ENCODE results near the gene PRSS27. TPM values are rescaled to one million over a fixed set of nuclear protein-coding genes. Genes with fewer than 3 reads are reported as not detected.

The PRSS27 gene
- total and polyA plus RNA-seq, 2 of the 4 experiments (the other 2 are of a cell fraction): under 0.01 to 0.58 TPM

DNA sequence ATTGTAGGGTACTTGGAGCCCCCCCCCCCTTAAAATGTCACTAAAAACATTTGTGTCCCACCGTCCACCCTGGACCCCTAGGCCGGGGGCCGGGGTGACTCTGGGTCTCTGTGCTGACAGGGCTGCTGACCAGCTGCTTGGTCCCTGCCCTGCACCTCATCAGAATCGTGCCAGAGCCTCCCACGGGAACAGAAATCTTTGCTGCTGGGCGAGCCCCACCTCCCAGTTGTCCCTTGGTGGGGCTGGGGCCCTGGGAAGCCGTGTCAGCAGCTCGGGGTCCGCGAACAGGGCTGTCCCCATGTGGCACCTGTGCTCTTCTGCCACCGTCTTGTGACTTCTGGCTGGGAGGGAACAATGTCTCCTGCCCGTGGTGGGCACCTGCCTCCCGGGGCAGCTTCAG, 19.2 kb downstream of the PRSS27 start:
- no peak overlapping the region for H3K4me3 ChIP-seq (ENCODE audit: insufficient read depth, low read depth, low read length)
- CTCF ChIA-PET: no interaction called here
- no peak overlapping the region for H3K23ac ChIP-seq (ENCODE audit: low read depth, low read length)
- no peaks in the 10 kb centered on the region; the same call in 1 of the 2 replicates for H4K20me1 ChIP-seq (ENCODE audit: insufficient read depth, low read length)
- no peak overlapping the region for H3K18ac ChIP-seq (ENCODE audit: low read depth, low read length)
- in situ Hi-C loops (cut with MboI; ENCODE audit: low sequenced_read_pairs): no loop called here
- H3K27ac ChIP-seq (ENCODE audit: insufficient read depth, low read length): no peak overlapping the region
- H3K27me3 ChIP-seq (ENCODE audit: control insufficient read depth, insufficient read depth, low read length): no peaks in the 10 kb centered on the region
- H3K4me1 ChIP-seq (ENCODE audit: control insufficient read depth, insufficient read depth, low read length): no peaks in the 10 kb centered on the region
- no peak overlapping the region for H2AFZ ChIP-seq (replicated peaks; ENCODE audit: low read length, poor library complexity)
- no peaks in the 10 kb centered on the region for H3K9me1 ChIP-seq (ENCODE audit: insufficient read depth, low read length)
- no peak overlapping the region for H3K4ac ChIP-seq (ENCODE audit: low read depth, low read length)
- H3K9ac ChIP-seq (ENCODE audit: low read depth, low read length): no peak overlapping the region
- no peak overlapping the region for H2BK5ac ChIP-seq (ENCODE audit: low read depth, low read length, poor library complexity, severe bottlenecking)
- TF ChIP-seq, protein P1, sequence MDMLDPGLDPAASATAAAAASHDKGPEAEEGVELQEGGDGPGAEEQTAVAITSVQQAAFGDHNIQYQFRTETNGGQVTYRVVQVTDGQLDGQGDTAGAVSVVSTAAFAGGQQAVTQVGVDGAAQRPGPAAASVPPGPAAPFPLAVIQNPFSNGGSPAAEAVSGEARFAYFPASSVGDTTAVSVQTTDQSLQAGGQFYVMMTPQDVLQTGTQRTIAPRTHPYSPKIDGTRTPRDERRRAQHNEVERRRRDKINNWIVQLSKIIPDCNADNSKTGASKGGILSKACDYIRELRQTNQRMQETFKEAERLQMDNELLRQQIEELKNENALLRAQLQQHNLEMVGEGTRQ (IDR thresholded peaks at IDR 0.05; ENCODE audit: low read depth, low read length): no peak
- no peak for TF ChIP-seq CEBPB (IDR thresholded peaks at IDR 0.05; ENCODE audit: low read depth, low read length)
- TF ChIP-seq MAZ (IDR thresholded peaks at IDR 0.05; ENCODE audit: borderline replicate concordance, low read depth, low read length): no peak
- TF ChIP-seq FOS (IDR thresholded peaks at IDR 0.05; ENCODE audit: low read depth, low read length): no peak
- no peak for TF ChIP-seq MAFK (IDR thresholded peaks at IDR 0.05; ENCODE audit: low read depth, low read length)
- no peak for TF ChIP-seq RAD21 (IDR thresholded peaks at IDR 0.05; ENCODE audit: low read length)
- TF ChIP-seq RFX5 (IDR thresholded peaks at IDR 0.05; ENCODE audit: low read depth, low read length): no peak
- no peak for TF ChIP-seq SMC3 (IDR thresholded peaks at IDR 0.05; ENCODE audit: low read depth, low read length)
- TF ChIP-seq, protein P2, sequence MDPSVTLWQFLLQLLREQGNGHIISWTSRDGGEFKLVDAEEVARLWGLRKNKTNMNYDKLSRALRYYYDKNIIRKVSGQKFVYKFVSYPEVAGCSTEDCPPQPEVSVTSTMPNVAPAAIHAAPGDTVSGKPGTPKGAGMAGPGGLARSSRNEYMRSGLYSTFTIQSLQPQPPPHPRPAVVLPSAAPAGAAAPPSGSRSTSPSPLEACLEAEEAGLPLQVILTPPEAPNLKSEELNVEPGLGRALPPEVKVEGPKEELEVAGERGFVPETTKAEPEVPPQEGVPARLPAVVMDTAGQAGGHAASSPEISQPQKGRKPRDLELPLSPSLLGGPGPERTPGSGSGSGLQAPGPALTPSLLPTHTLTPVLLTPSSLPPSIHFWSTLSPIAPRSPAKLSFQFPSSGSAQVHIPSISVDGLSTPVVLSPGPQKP (IDR thresholded peaks at IDR 0.05; ENCODE audit: borderline replicate concordance, low read depth, low read length): no peak
- no peak for TF ChIP-seq MXI1 (IDR thresholded peaks at IDR 0.05; ENCODE audit: borderline replicate concordance, low read depth, low read length)
- no peak for TF ChIP-seq RCOR1 (IDR thresholded peaks at IDR 0.05; ENCODE audit: insufficient replicate concordance, low read length)
- TF ChIP-seq, protein P3, sequence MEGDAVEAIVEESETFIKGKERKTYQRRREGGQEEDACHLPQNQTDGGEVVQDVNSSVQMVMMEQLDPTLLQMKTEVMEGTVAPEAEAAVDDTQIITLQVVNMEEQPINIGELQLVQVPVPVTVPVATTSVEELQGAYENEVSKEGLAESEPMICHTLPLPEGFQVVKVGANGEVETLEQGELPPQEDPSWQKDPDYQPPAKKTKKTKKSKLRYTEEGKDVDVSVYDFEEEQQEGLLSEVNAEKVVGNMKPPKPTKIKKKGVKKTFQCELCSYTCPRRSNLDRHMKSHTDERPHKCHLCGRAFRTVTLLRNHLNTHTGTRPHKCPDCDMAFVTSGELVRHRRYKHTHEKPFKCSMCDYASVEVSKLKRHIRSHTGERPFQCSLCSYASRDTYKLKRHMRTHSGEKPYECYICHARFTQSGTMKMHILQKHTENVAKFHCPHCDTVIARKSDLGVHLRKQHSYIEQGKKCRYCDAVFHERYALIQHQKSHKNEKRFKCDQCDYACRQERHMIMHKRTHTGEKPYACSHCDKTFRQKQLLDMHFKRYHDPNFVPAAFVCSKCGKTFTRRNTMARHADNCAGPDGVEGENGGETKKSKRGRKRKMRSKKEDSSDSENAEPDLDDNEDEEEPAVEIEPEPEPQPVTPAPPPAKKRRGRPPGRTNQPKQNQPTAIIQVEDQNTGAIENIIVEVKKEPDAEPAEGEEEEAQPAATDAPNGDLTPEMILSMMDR (conservative IDR thresholded peaks at IDR 0.05; ENCODE audit: low read depth, low read length): no peak
- TF ChIP-seq CHD1 (IDR thresholded peaks at IDR 0.05; ENCODE audit: low read depth, low read length): no peak
- TF ChIP-seq BHLHE40 (IDR thresholded peaks at IDR 0.05; ENCODE audit: low read depth, low read length): no peak
- no peak for TF ChIP-seq POLR2A (IDR thresholded peaks at IDR 0.05; ENCODE audit: low read depth, low read length)
- no peak for TF ChIP-seq NFE2L2 (IDR thresholded peaks at IDR 0.05; ENCODE audit: low read depth, low read length)
- no peak overlapping the region for H4K5ac ChIP-seq (ENCODE audit: low read depth, low read length)
- H4K91ac ChIP-seq (ENCODE audit: insufficient read depth, low read depth, low read length): no peak overlapping the region
- no peak for ATAC-seq (ENCODE audit: low read depth)
- peaks cover 66% of the 10 kb centered on the region for H3K36me3 ChIP-seq (ENCODE audit: control insufficient read depth, insufficient read depth, low read length)
- dilution Hi-C loops (cut with HindIII; ENCODE audit: low sequenced_read_pairs, unreplicated experiment): no loop called here
- peaks cover 0 to 15% of the 10 kb centered on the region in 2 experiments; a peak in 3 of 4 replicates for H3K79me1 ChIP-seq (ENCODE audit: low read depth in 1 of 2, low read length in 2 of 2)
- 90% methylated on average over 11 of the region's 13 CpGs; no CpG with 5 or more reads in 1 of the 2 experiments for WGBS, 2 experiments (ENCODE audit: extremely low coverage in 2 of 2, insufficient read length in 1 of 2)
- no peak overlapping the region for H2BK20ac ChIP-seq (ENCODE audit: low read depth, low read length)
- H3K9me3 ChIP-seq (ENCODE audit: control insufficient read depth, insufficient read depth, low read length): no peaks in the 10 kb centered on the region
- no peak overlapping the region for H2AK5ac ChIP-seq (ENCODE audit: low read depth, low read length)
- H3K4me2 ChIP-seq (ENCODE audit: low read depth, low read length): no peak overlapping the region
- H3K14ac ChIP-seq (replicated peaks; ENCODE audit: low read depth, low read length): no peak overlapping the region
- no peak overlapping the region for H2AK9ac ChIP-seq (replicated peaks; ENCODE audit: low read depth, low read length, poor library complexity)
- POLR2A ChIA-PET (ENCODE audit: unreplicated experiment): no interaction called here
- H3K56ac ChIP-seq (ENCODE audit: extremely low read depth, insufficient read depth, low read length): no peak overlapping the region
- BruUV-seq (replicated peaks): no TSS peak
- intact Hi-C loops (cut with micrococcal nuclease): no loop called here
- no peak overlapping the region for H4K8ac ChIP-seq (ENCODE audit: low read depth in 2 of 2, low read length in 2 of 2)
- DNase-seq: no peak
- no peak overlapping the region for H2BK120ac ChIP-seq (ENCODE audit: low read depth, low read length)
- no peak overlapping the region for H2BK15ac ChIP-seq (ENCODE audit: low read depth, low read length)
